NCI-H2171 (cell line): ENCODE measurements around the gene LCOR.
A peak's percentile ranks its signal among the peaks of the same experiment; 100 is the strongest.
"Not testable (repeated sequence)": the region's sequence is repeated elsewhere in the genome, so short reads cannot be mapped to it uniquely, and the experiment has no call there.

Experiments used
- DNase-seq: peaks from one replicate; lab custom pipeline; 2025; lab: John Stamatoyannopoulos, UW

The LCOR gene

DNA sequence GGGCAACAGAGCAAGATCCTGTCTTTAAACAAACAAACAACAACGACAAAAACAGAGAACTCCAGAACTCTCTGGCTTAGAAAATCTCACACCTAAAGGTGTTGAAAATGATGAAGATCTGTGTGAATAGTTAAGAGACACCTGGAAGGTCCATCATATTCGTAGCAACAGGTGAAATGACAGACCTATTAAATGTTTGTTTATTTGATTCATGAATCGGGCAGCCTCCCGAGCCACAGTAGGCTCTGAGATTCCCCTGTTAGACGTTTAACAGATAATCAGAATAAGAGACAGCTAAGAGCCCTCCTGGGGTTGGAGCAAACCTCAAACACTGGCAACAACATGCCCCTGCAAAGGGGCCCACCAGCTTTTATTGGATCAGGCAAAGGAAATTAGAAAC is 103.7 kb downstream of the LCOR start:
- DNase-seq = no peak

DNA sequence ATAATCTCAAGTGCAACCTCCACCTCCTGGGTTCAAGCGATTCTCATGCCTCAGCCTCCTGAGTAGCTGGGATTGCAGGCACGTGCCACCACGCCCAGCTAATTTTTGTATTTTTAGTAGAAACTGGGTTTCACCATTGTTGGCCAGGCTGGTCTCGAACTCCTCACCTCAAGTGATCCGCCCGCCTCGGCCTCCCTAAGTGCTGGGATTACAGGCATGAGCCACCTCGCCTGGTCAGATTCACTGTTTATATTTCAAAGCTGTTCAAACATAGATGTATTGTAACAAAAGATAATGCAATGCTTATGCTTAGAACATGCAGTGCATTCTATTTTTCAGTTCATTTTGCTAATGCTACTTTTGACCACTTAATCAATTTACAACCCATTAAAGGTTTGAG is 111.1 kb downstream of the LCOR start:
- DNase-seq = not testable (repeated sequence)

DNA sequence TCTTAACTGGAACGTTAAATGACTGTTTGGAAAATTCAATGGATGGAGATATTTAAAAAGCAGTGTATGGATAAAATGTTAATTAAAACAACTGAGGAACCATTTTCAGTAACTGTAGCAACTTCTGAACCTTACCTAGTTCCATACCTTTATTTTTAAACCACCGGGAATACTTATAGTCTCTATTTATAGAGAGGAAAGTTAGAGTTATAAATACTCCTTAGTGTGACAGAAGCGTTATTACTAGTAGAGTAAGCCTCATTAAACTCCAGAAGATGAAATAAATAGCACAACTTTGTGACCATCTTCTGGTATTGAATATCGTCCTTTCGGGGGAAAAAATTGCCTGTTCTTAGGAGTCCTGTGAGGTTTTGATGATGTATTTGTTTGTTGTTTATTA is 114.9 kb downstream of the LCOR start:
- DNase-seq = no peak

DNA sequence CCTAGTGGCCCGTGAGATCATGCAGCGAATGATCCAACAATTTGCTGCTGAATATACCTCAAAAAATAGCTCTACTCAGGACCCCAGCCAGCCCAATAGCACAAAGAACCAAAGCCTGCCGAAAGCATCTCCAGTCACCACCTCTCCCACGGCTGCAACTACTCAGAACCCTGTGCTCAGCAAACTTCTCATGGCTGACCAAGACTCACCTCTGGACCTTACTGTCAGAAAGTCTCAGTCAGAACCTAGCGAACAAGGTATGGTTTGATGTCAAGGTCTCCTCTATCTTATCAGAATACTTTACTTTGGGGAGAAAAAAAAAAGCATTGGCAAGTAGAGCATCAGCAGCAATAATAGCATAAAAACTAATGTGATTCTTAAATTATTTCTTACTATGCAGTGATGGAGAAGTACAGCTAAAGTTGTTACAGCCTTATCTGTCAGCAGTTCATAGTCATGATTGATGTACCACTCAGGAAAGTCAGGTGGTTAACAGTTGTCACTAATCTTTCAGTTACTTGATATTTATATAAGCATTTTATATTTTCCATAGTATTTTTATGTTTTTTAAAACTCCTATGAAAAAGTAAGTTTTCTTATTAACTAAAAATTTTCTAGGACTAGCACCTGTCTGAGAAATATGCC is 117.1 kb downstream of the LCOR start:
- DNase-seq = no peak

DNA sequence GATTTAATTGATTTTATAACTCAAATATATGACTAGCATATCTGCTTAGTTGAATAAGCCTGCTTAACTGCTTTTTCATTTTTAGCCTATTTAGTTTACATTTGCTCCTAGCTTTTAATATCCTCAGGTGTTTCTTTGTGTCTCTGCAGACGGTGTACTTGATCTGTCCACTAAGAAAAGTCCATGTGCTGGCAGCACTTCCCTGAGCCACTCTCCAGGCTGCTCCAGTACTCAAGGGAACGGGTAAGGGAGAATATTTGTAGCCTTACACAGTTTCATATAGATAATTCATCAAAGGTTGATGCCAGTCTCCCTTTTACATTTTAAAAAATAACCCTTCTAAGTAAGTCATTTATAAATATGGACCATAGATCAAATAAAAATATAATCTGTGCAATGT is 119.9 kb downstream of the LCOR start:
- DNase-seq = no peak

DNA sequence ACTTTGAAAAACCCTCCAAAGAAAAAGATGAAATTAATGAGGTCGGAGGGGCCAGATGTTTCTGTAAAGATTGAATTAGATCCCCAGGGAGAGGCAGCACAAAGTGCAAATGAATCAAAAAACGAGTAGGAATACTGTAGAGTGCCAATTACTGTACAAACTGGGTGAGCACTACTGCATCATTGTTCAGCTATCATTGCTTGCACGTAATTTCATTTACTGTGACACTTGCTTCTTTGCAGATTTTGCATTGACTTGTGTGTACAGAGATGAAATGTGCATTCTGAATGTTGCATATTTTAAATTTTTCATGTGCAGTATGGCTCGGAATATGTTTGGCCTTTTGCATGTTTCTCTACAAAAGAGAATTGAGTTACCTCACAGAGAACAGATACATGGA is 123.7 kb downstream of the LCOR start:
- DNase-seq = peak; percentile 32

DNA sequence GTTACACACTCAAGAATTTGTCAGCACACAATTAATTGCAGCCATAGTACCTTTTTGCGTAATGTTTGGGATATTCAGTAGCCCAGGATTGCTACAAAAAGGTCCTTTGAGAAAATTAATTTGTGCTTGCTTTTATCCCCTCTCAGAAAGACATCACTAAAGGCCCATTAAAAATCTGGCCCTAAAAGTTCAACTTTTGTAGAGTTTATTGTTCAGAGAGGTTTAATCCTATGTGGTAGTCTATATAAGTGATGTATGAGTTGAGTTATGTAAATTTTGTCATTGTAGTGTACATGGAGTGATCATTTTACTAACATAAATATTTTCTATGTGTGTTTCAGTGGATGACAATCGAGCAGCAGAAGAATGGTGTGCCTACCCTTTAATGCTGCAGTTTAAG is 126.0 kb downstream of the LCOR start:
- DNase-seq = no peak

DNA sequence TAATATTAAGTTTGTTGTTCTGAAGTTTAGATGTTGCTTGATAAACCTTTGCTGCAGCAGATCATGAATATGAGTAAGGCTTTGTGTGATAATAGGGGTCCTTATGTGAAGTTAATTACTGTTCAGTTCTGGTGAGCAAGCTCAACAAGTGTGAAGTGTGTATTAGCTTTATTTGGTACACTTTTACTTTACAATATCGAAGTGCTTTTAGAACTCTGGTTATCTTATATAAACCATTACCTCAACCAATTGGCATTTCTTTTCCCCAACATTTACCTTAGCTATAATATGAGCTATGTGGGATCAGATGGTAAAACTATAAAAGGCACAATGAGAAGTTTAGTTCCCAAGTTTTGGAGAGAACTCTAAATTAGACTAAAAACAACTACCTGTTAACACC is 127.6 kb downstream of the LCOR start:
- DNase-seq = no peak

DNA sequence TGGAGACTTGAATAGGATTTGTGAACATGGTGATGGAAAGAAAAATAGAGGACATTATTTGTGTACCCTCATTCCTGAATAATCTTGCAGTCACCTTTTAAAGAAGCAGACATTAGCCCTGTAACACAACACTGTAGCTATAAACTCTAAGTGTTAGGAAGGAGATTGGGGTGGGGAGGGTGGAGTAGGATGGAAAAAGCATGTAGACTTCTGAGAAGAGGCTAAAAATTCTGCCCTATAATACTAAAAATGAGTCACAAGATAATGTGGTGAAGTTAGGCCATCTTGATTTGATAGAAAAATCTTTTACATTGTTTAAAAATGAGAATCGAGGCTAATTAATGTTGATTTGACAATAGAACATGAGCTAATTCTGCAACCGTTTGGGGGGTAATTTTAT is 128.8 kb downstream of the LCOR start:
- DNase-seq = no peak

DNA sequence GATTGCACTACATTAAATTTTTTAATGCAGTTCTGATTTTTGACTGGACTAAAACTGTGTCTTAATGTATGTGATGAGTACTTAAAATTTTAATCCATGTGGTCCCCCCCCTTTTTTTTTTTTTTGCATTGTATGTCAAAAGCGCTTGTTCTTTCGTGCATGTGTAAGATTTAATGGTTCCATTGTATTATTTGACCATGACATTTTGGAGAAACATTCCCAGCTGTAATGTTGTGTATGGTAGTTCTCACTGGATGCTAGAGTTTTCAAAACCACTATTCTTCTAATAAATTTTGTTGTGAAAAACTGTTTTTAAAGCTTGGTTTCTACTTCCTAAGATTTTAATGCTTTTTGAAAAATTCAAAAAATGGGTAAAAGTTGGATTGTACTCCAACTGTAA is 132.0 kb downstream of the LCOR start:
- DNase-seq = no peak

DNA sequence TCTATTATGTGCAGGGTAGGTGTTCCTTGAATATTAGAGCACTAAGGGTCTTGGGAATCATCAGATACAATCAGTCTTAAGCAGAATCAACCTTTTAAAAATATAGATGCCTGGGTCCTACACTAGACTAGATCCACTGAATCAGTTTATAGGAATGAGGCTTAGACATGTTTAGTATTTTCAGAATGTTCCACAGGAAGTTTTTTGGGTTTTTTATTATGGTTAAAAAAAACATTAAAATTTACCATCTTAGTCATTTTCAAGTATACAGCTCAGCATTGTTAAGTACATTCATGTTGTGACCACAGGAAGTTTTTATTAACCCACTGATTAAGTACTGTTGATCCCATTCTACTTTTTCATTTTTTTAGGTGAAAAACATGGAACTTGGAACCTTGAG is 135.7 kb downstream of the LCOR start:
- no peak for DNase-seq

DNA sequence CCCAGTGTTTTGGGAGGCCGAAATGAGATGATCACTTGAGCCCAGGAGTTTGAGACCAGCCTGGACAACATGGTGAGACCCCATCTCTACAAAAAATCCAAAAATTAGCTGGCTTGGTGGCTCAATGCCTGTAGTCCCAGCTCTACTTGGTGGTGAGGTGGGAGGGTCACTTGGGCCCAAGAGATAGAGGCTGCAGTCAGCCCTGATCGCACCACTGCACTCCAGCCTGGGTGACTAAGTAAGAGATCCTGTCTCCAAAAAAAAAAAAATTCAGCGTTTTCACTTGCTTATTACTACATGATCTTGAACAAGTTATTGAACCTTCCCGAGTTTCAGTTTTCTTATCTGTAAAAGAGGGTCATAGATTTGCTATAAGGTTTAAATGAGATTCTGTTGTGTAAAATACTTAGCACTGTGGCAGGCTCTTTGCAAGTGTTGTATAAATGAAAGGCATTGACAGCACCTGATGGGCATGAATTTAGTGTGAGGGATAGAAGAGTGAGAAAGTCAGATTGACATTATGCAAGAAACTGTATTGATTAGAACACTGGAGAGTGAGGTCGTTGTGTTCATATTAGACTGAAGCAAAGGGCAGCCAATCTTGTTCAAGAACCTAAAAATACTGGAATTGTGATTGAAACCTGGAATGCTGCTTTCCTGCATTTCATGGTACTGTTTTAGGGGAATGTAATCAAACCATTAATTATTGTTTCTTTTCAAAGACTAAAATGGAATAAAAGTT is 136.8 kb downstream of the LCOR start:
- no peak for DNase-seq

DNA sequence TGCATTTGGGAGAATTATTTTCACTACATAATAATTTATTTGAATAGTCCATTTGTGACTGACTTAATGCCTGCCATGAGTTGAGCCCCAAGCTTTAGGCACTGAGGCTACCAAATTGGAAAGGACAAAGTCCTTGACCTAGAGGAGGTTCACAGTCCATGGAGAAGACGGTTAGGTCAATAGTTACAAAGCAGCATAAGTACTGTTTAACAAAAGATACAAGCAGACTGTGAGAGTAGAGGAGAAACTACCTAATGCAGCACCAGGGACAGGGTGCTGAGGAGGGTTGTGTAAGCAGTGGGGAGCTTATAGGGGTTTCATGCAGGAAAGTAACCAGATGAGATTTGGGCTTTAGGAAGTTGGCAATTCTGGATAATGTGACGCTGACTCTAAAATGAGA is 139.2 kb downstream of the LCOR start:
- no peak for DNase-seq

DNA sequence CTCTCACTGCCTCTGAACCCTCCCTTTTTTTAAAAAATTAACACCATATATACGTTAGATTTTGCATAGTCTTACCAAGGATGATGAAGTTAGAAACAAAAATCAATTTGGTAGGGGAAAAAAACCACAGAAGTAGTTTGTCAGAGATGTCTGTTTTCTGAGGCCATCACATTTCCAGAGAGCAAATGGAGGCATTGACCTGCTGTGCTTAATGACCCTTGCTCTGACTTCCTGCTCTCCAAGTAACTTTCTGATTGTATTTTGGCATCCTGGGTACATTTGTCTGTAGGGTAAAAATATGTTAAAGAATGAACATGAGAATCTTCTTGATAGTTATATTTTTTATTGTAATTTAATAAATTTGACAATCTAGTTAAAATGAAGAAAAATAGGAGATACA is 140.2 kb downstream of the LCOR start:
- DNase-seq = no peak

DNA sequence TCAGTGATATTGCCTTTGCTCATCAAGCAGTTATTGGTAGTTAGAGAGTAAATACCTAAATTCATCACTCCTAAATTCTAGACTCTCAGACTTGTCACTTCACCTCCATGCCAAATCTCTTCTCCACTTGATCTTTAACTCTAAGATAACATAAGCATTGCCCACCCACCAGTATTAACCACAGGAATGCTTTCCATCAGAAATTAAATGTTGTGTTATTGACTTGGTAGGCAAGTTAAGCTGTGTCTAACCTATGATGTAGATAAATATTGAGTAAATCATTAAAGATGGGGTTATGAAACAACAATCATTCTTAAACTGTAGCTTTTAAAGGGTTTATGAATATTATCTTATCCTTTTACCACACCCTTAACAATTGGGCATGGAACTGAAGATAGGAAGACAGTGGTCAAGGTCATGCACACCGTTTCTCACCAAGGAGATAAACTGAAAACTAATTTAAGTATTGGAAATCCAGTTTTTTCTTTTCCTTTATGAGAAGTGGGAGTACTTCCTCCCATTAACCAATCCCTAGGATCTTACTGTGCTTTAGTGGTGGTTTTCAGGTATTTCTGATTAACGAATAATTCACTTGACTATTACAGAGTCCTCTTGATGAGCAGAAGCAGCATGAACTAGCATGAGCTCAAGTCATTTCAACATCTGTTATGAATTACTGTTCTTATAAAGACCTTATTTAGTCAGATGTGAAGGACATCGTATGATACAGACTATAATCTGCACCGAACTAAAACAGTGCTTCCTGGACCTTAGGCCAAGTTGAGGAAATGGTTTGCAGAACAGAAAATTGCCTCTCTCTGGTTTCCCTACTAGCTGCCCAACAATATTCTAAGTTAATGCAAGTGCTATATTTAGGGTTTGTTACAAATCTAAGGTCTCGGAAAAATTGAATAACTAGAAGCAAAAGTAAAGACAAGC is 142.0 kb downstream of the LCOR start:
- no peak for DNase-seq

DNA sequence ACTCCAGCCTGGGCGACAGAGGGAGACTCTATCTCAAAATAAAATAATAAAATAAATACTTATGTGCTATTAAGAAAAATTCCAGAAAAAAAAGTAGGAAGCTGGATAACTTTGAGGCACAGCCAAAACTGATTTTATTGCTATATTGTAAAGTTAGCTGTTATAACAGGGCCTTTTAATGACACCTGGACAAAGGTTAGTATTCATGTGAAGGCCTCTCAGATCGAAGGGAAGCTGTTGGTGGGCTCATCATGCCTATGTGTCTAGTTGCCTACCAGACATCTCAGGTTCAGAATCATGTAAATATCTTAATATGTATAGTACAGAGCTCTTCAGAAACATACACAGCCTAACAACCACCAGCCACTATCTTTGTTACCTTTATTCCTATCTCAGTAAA is 143.0 kb downstream of the LCOR start:
- DNase-seq = no peak

DNA sequence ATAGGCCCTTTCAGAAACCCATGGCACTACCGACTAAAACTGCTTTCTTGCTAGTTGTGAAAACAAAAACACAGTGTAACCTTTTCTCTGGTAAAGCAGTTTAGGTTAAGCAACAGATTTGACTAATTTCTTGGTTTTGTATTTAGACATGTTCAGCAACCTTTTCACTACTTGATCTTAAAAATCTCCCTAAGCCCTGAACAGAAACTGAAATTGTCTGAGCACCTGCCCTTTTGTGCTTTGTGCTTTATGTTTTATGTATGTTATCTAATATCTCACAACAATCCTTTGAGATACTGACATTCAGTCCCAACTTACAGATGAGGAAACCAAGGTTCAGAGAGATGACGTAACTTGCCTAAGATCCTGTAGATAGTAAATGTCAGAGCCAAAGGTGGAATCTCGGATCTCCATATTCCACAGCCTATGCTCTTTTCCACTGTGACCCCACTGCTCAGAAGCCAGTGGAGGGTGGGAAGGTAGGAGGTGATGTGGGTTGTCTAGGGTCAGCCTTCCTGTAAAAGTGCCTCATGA is 146.6 kb downstream of the LCOR start:
- no peak for DNase-seq

DNA sequence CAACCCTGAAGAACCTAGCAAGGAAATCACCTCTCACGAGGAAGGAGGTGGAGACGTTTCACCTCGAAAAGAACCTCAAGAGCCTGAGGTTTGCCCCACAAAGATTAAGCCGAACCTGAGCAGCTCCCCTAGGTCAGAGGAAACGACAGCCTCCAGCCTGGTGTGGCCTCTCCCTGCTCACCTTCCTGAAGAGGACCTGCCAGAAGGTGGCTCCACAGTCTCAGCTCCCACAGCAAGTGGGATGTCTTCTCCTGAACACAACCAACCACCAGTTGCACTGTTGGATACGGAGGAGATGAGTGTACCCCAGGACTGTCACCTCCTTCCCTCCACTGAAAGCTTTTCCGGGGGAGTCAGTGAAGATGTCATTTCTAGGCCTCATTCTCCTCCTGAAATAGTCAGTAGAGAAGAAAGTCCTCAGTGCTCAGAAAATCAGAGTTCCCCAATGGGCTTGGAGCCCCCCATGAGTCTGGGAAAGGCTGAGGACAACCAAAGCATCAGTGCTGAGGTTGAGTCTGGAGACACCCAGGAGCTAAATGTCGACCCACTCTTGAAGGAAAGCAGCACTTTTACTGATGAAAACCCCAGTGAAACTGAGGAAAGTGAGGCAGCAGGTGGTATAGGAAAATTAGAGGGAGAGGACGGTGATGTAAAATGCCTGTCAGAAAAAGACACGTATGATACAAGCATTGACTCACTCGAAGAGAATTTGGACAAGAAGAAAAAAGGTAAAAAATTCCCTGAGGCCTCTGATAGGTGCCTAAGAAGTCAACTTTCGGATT is 150.2 kb downstream of the LCOR start:
- no peak for DNase-seq

DNA sequence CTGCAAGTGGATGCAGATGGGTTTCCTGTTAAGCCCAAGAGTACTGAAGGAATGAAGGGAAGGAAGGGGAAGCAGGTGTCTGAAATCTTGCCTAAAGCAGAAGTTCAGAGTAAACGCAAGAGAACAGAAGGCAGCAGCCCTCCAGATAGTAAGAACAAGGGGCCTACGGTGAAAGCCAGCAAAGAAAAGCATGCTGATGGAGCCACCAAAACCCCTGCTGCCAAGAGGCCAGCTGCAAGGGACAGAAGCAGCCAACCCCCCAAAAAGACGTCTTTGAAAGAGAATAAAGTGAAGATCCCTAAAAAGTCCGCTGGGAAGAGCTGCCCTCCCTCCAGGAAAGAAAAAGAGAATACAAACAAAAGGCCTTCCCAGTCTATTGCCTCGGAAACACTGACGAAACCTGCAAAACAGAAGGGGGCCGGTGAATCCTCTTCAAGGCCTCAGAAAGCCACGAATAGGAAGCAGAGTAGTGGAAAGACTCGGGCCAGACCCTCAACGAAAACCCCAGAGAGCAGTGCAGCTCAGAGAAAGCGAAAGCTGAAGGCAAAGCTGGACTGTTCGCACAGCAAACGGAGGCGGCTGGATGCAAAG is 152.5 kb downstream of the LCOR start:
- DNase-seq = no peak

DNA sequence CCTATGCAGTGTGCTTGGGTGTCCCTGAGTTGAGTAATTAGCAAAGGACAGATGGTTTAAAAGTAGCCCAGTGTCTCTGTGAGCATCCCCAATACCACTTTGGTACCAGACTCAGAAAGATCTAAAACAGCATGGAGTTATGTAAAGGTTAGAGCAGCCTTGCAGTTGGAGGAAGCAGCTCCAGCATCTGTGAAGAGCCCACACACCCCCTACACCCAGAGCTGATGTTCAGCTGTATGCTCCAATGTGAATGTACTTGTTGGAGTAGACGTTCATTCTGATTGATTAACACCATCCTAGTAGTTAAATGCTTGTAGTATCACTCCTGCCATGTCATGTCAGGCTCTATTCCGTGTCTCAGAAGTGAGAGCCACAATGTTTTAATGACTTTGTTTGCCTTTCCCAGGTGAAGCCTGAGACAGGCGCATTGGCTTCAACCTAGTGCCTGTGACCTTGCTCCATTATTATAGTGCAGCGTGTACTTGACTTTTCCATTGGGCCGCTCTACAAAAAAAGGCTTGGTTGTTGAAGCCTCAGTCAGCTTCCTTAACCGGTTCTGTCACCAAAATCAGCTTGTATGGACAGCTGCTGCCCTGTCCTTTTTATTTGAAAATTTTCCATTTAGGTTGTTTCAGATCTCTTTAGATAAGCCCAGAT is 154.2 kb downstream of the LCOR start:
- no peak for DNase-seq
